Panc1 (cell line): ENCODE results near the gene OTX1. TPM values are rescaled to one million over a fixed set of nuclear protein-coding genes. Genes with fewer than 3 reads are reported as not detected.

Experiments used
- ATAC-seq: fragments of 200-7000 bp; cut with Tn5 transposase; 2 replicates; pipeline ENCODE4 v1.9.1; 2020; ENCODE audit warnings: mild to moderate bottlenecking, moderate library complexity
- BruUV-seq: library from RNA; stranded (reverse); fragments of 400-500 nt; replicated peaks from 2 replicates; lab custom pipeline; 2021; lab: Mats Ljungman, UMichigan
- CTCF ChIA-PET: fragments of 300-600 bp; sonication (Branson Sonifier 250); formaldehyde crosslinking; loops from one replicate; lab custom pipeline; 2022; ENCODE audit warnings: antibody characterized with exemption; lab: Charles Lee
- POLR2A ChIA-PET: fragments of 300-600 bp; sonication (Branson Sonifier 250); formaldehyde crosslinking; loops from one replicate; lab custom pipeline; 2022; ENCODE audit warnings: antibody characterized with exemption; lab: Charles Lee
- DNase-seq: peaks from one replicate; pipeline ENCODE4 v3.0.0-alpha.2; 2010; ENCODE audit warnings: low read depth, low spot score
- H3K27ac ChIP-seq: 2 replicates; pipeline ENCODE4 v1.5.1; 2011; ENCODE audit warnings: mild to moderate bottlenecking, low read length, inconsistent platforms
- H3K27me3 ChIP-seq: fragments of 200-500 bp; sonication (Bioruptor generic); 2 replicates; pipeline ENCODE4 v1.6.0; 2014; ENCODE audit warnings: low read length, inconsistent platforms; ENCODE audit not compliant: control insufficient read depth, insufficient read depth
- H3K36me3 ChIP-seq: fragments of 200-500 bp; sonication (Bioruptor generic); 2 replicates; pipeline ENCODE4 v1.5.1; 2014; ENCODE audit warnings: inconsistent platforms, mild to moderate bottlenecking, low read length, moderate library complexity; ENCODE audit not compliant: control insufficient read depth, insufficient read depth
- H3K4me1 ChIP-seq: 2 replicates; pipeline ENCODE4 v1.5.1; 2011; ENCODE audit warnings: inconsistent platforms, mild to moderate bottlenecking, low read length, moderate library complexity; ENCODE audit not compliant: control insufficient read depth, insufficient read depth
- H3K4me3 ChIP-seq, 2 experiments: 2 replicates each; pipeline ENCODE4 v1.5.1; 2011 to 2012; ENCODE audit warnings: low read depth in 2 of 2, low read length in 2 of 2, mild to moderate bottlenecking in 2 of 2, inconsistent platforms in 1 of 2, moderate library complexity in 1 of 2
- H3K9me3 ChIP-seq: fragments of 200-500 bp; sonication (Bioruptor generic); 2 replicates; pipeline ENCODE4 v1.5.1; 2014; ENCODE audit warnings: low read depth, mild to moderate bottlenecking, inconsistent platforms, low read length, moderate library complexity; ENCODE audit not compliant: control insufficient read depth, insufficient read depth
- CTCF ChIP-seq: fragments of 450-650 bp; IDR thresholded peaks from 2 replicates; pipeline ENCODE4 v1.5.1; 2017; ENCODE audit warnings: mild to moderate bottlenecking
- POLR2AphosphoS5 ChIP-seq: IDR thresholded peaks from 2 replicates; pipeline ENCODE4 v1.6.1; 2012; ENCODE audit warnings: mild to moderate bottlenecking, low read depth, low read length, moderate library complexity
- SIN3A ChIP-seq: IDR thresholded peaks from 2 replicates; pipeline ENCODE4 v1.6.1; 2012; ENCODE audit warnings: low read depth, mild to moderate bottlenecking, low read length, moderate library complexity, borderline replicate concordance; ENCODE audit not compliant: insufficient read depth
- TCF7L2 ChIP-seq: IDR thresholded peaks from 2 replicates; pipeline ENCODE4 v1.6.1; 2011; ENCODE audit warnings: mild to moderate bottlenecking, low read depth, low read length, inconsistent platforms
- in situ Hi-C: cut with HindIII; loops from 2 replicates; pipeline ENCODE4 v1.10.0; 2016; ENCODE audit warnings: low sequenced_read_pairs, low pct_unique_long_range_greater_than_20kb
- intact Hi-C: fragments of 100-400 bp; cut with micrococcal nuclease; formaldehyde crosslinking; loops from one replicate; pipeline ENCODE4 v1.10.0; 2022; ENCODE audit not compliant: unreplicated experiment
- total RNA-seq: library from RNA; stranded (reverse); gene quantifications from one replicate; pipeline ENCODE4 v1.2.1, GENCODE V29; 2021; ENCODE audit not compliant: unreplicated experiment
- TF ChIP-seq, protein P1 (sequence below), 2 experiments: IDR thresholded peaks; 2 replicates each; pipeline ENCODE4 v1.6.1; 2011 to 2012; ENCODE audit warnings: low read depth in 2 of 2, control low read depth in 1 of 2, low read length in 1 of 2, mild to moderate bottlenecking in 1 of 2, moderate library complexity in 1 of 2; ENCODE audit not compliant: insufficient read depth in 1 of 2

The OTX1 gene
- total RNA-seq, 1 experiment from 2014 or later: 4.2 TPM

DNA sequence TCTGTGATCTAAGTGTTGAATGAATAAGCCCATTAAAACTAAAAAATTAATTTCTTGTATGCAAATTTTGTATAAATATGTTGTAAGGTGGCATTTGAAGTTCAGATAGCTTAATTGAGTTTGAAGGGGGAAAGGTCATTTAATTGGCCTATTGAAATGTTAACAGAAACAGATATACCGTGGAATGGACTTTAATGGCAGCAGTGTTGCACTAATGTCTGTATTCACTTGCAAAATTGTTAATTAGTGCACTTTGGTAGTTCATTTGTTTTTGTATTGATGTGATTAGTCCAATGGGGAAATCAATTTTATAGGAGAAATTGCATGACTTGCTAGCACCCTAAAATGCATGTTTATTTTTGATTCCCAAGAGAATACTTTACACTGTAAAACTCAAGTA lies 41.8 kb upstream of the OTX1 start:
- BruUV-seq: no TSS peak

GRCh38 chr2:63009490-63009889 lies 41.1 kb upstream of the OTX1 start:
- Histone ChIP-seq H3K36me3 (no peaks in the 10 kb centered on the region), H3K9me3 (no peaks in the 10 kb centered on the region), H3K27me3 (no peaks in the 10 kb centered on the region), H3K4me3 (no peak overlapping the region), H3K4me1 (no peaks in the 10 kb centered on the region), H3K27ac (no peak overlapping the region)
- intact Hi-C loops: no loop called here
- DNase-seq (no peak), ATAC-seq (no peak)
- BruUV-seq: no TSS peak
- CTCF ChIA-PET: no interaction called here
- in situ Hi-C loops: no loop called here
- TF ChIP-seq TCF7L2: no peak
- no peak for TF ChIP-seq SIN3A
- TF ChIP-seq, protein P1, sequence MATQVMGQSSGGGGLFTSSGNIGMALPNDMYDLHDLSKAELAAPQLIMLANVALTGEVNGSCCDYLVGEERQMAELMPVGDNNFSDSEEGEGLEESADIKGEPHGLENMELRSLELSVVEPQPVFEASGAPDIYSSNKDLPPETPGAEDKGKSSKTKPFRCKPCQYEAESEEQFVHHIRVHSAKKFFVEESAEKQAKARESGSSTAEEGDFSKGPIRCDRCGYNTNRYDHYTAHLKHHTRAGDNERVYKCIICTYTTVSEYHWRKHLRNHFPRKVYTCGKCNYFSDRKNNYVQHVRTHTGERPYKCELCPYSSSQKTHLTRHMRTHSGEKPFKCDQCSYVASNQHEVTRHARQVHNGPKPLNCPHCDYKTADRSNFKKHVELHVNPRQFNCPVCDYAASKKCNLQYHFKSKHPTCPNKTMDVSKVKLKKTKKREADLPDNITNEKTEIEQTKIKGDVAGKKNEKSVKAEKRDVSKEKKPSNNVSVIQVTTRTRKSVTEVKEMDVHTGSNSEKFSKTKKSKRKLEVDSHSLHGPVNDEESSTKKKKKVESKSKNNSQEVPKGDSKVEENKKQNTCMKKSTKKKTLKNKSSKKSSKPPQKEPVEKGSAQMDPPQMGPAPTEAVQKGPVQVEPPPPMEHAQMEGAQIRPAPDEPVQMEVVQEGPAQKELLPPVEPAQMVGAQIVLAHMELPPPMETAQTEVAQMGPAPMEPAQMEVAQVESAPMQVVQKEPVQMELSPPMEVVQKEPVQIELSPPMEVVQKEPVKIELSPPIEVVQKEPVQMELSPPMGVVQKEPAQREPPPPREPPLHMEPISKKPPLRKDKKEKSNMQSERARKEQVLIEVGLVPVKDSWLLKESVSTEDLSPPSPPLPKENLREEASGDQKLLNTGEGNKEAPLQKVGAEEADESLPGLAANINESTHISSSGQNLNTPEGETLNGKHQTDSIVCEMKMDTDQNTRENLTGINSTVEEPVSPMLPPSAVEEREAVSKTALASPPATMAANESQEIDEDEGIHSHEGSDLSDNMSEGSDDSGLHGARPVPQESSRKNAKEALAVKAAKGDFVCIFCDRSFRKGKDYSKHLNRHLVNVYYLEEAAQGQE (IDR thresholded peaks at IDR 0.05; ENCODE audit: insufficient read depth in 1 of 2, low read depth in 2 of 2, low read length in 1 of 2): no peak
- TF ChIP-seq CTCF: no peak
- no peak for TF ChIP-seq POLR2AphosphoS5
- POLR2A ChIA-PET: no interaction called here

More for the DNA sequence above, 41.8 kb upstream of the OTX1 start:
- intact Hi-C loops (no loop called here), in situ Hi-C loops (no loop called here)
- ChIA-PET CTCF (no interaction called here), POLR2A (no interaction called here)
- Histone ChIP-seq H3K36me3 (no peaks in the 10 kb centered on the region), H3K27me3 (no peaks in the 10 kb centered on the region), H3K4me1 (no peaks in the 10 kb centered on the region), H3K27ac (no peak overlapping the region), H3K4me3 (no peak overlapping the region), H3K9me3 (no peaks in the 10 kb centered on the region)
- DNase-seq (no peak), ATAC-seq (no peak)
- no peak for TF ChIP-seq TCF7L2
- no peak for TF ChIP-seq CTCF
- TF ChIP-seq POLR2AphosphoS5: no peak
- TF ChIP-seq, protein P1 (IDR thresholded peaks at IDR 0.05; ENCODE audit: insufficient read depth in 1 of 2, low read depth in 2 of 2, low read length in 1 of 2): no peak
- TF ChIP-seq SIN3A: no peak
